ENCODE data around the gene APEH.
"Not testable (repeated sequence)": the region's sequence is repeated elsewhere in the genome, so short reads cannot be mapped to it uniquely, and the experiment has no call there.

Gene APEH

GRCh38 chr3:49689046-49689907 lies 15.1 kb downstream of the APEH start, which contains the start of the genes MST1 and RNF123:
TSS of gene MST1 (minus strand) at chr3:49689474. CDS start at chr3:49688691, 783 bp downstream.
TSS of gene RNF123 (plus strand) at chr3:49689557. CDS start at chr3:49691166, 1,609 bp downstream.
- DNase-seq (ENCODE audit: extremely low read depth in 1 of 2, low read depth in 1 of 2) = peak; percentile 81 to 91

- DNase-seq (ENCODE audit: extremely low read depth in 1 of 2, low read depth in 1 of 2) = not testable (repeated sequence)
These were observed 15.9 kb downstream of the APEH start for GRCh38 chr3:49689908-49690624.

- not testable (repeated sequence) for DNase-seq (ENCODE audit: extremely low read depth in 1 of 2, low read depth in 1 of 2)
These were observed 16.7 kb downstream of the APEH start for GRCh38 chr3:49690856-49691255.

GRCh38 chr3:49691481-49691880 lies 17.3 kb downstream of the APEH start:
- DNase-seq (ENCODE audit: extremely low read depth in 1 of 2, low read depth in 1 of 2) = not testable (repeated sequence)

GRCh38 chr3:49694409-49695070 lies 20.4 kb downstream of the APEH start:
- DNase-seq (ENCODE audit: extremely low read depth in 1 of 2, low read depth in 1 of 2) = not testable (repeated sequence)

- not testable (repeated sequence) for DNase-seq (ENCODE audit: extremely low read depth in 1 of 2, low read depth in 1 of 2)
These were observed 21.3 kb downstream of the APEH start for GRCh38 chr3:49695350-49696015.

- DNase-seq (ENCODE audit: extremely low read depth in 1 of 2, low read depth in 1 of 2) = no peak
These were observed 25.3 kb downstream of the APEH start for GRCh38 chr3:49699281-49699979.

GRCh38 chr3:49700014-49700413 lies 25.9 kb downstream of the APEH start:
- DNase-seq (ENCODE audit: extremely low read depth in 1 of 2, low read depth in 1 of 2) = no peak

- DNase-seq (ENCODE audit: extremely low read depth in 1 of 2, low read depth in 1 of 2) = no peak
These were observed 26.4 kb downstream of the APEH start for GRCh38 chr3:49700453-49701128.

- no peak for DNase-seq (ENCODE audit: extremely low read depth in 1 of 2, low read depth in 1 of 2)
These were observed 27.4 kb downstream of the APEH start for GRCh38 chr3:49701388-49702077.

- DNase-seq (ENCODE audit: extremely low read depth in 1 of 2, low read depth in 1 of 2) = no peak
These were observed 28.5 kb downstream of the APEH start for GRCh38 chr3:49702672-49703071.

- peak in 1 of 2 donors; percentile 36 for DNase-seq (ENCODE audit: extremely low read depth in 1 of 2, low read depth in 1 of 2)
These were observed 29.3 kb downstream of the APEH start for GRCh38 chr3:49703443-49703927.

- no peak for DNase-seq (ENCODE audit: extremely low read depth in 1 of 2, low read depth in 1 of 2)
These were observed 29.8 kb downstream of the APEH start for GRCh38 chr3:49703956-49704355.

- DNase-seq (ENCODE audit: extremely low read depth in 1 of 2, low read depth in 1 of 2) = no peak
These were observed 30.5 kb downstream of the APEH start for GRCh38 chr3:49704629-49705028.

GRCh38 chr3:49705390-49705960 lies 31.3 kb downstream of the APEH start:
- no peak for DNase-seq (ENCODE audit: extremely low read depth in 1 of 2, low read depth in 1 of 2)

- DNase-seq (ENCODE audit: extremely low read depth in 1 of 2, low read depth in 1 of 2) = no peak
These were observed 32.4 kb downstream of the APEH start for GRCh38 chr3:49706456-49707112.

GRCh38 chr3:49707113-49707480 lies 32.9 kb downstream of the APEH start:
- no peak for DNase-seq (ENCODE audit: extremely low read depth in 1 of 2, low read depth in 1 of 2)

- no peak for DNase-seq (ENCODE audit: extremely low read depth in 1 of 2, low read depth in 1 of 2)
These were observed 35.7 kb downstream of the APEH start for GRCh38 chr3:49709852-49710251.
